Heart right ventricle (tissue), 16 donors: ENCODE results near the gene CACNA1C. TPM values are rescaled to one million over a fixed set of nuclear protein-coding genes. Genes with fewer than 3 reads are reported as not detected.
A peak's percentile ranks its signal among the peaks of the same experiment; 100 is the strongest.

ENCODE experiments used
- ATAC-seq, 8 donors: fragments of 200-7000 bp; cut with Tn5 transposase; one replicate each; pipeline ENCODE4 v1.9.1; 2020; ENCODE audit warnings: mild to moderate bottlenecking in 8 of 8, moderate library complexity in 8 of 8, moderate number of reproducible peaks in 1 of 8
- DNase-seq, 2 donors: peaks; one replicate each; pipeline ENCODE4 v3.0.0-alpha.2; 2020
- H3K27ac ChIP-seq, 10 donors: fragments of 200-600 bp; sonication (generic) in 2 of 10; one replicate each; pipeline versions ENCODE4 v1.5.0 to v1.8.0; 2020 to 2022; ENCODE audit warnings: mild to moderate bottlenecking in 3 of 10
- H3K27me3 ChIP-seq, 7 donors: fragments of 200-600 bp; one replicate each; pipeline ENCODE4 v1.8.0; 2021 to 2022; ENCODE audit warnings: mild to moderate bottlenecking in 2 of 7
- H3K36me3 ChIP-seq, 9 donors: fragments of 200-600 bp; sonication (generic) in 1 of 9; one replicate each; pipeline versions ENCODE4 v1.5.0 to v1.8.0; 2020 to 2022; ENCODE audit warnings: mild to moderate bottlenecking in 2 of 9
- H3K4me1 ChIP-seq, 9 donors: fragments of 200-600 bp; sonication (generic) in 1 of 9; one replicate each; pipeline versions ENCODE4 v1.5.0 to v1.8.0; 2020 to 2022; ENCODE audit warnings: mild to moderate bottlenecking in 4 of 9
- H3K4me3 ChIP-seq, 10 donors: fragments of 200-600 bp; sonication (generic) in 2 of 10; one replicate each; pipeline versions ENCODE4 v1.5.0 to v1.8.0; 2020 to 2022; ENCODE audit warnings: mild to moderate bottlenecking in 7 of 10, moderate library complexity in 2 of 10
- H3K9me3 ChIP-seq, 11 donors: fragments of 200-600 bp in 10 of 11; sonication (generic) in 2 of 11; one replicate each; pipeline versions ENCODE4 v1.5.0 to v1.8.0; 2013 to 2022; ENCODE audit warnings: mild to moderate bottlenecking in 2 of 11, control low read depth in 1 of 11, moderate library complexity in 1 of 11
- CTCF ChIP-seq, 9 donors: fragments of 200-600 bp; sonication (generic) in 2 of 9; IDR thresholded peaks; one replicate each; pipeline versions ENCODE4 v1.5.0 to v1.8.0; 2021 to 2022; ENCODE audit warnings: antibody characterized with exemption in 9 of 9, mild to moderate bottlenecking in 5 of 9, moderate library complexity in 1 of 9
- WGBS, 2 donors: extraction: QIAGEN DNeasy Blood & Tissue Kit; methylation state at CpG; one replicate each; pipeline ENCODE4 v1.1.7; 2013; ENCODE audit warnings: inconsistent platforms in 1 of 2; 5-methylcytosine and 5-hydroxymethylcytosine counted together
- intact Hi-C, 10 donors: fragments of 100-400 bp; cut with DNase I; formaldehyde crosslinking; loops; one replicate each; pipeline versions ENCODE4 v1.11.1 to v1.14.2; 2022
- polyA plus RNA-seq, 2 donors: library from polyadenylated mRNA; stranded (reverse); fragments of 200-250 nt; gene quantifications; one replicate each; pipeline ENCODE4 v1.2.3, GENCODE V29; 2013
- total RNA-seq, 10 donors: library from RNA; stranded (reverse); fragmentation: NEBNext Ultra II Directional in 3 of 10; extraction: Animal tissue kit (Norgen Biotek cat#: 25700) in 3 of 10; gene quantifications; one replicate each; pipeline versions ENCODE4 v1.2.1 to v1.2.4, GENCODE V29; 2021 to 2023
- donor health status: Arrhythmogenic right ventricular cardiomyopathy.
- donor health status: ischemic (EF 13 %, LVEDD 7.1; RV severe dilation, severe dysfunction).
- donor health status: healthy with polysubstance abuse.
- donor health status: DM: no; HTN: yes; CAD: no.
- donor health status: DM: no; HTN: no; CAD: no.
- donor health status: ischemic (EF 25% LVEDD 6.9; RV normal size, moderate dysfunction).
- donor health status: ischemic (EF 25% LVEDD 5.7; RV mildly dilated, moderate dysfunction).
- donor health status: healthy.
- donor health status: DM: yes; HTN: yes; CAD: no.
- donor health status: Ischemic cardiomyopathy.
- donor health status: ischemic (EF 35%, LVEDD 5.7; RV mildly dilated, moderate dysfunction).
- donor health status: nonischemic (EF 11% LVEDD 7.7; RV severe dilation, severe dysfunction).
- donor health status: DM: yes; HTN: yes; CAD: no.
- donor health status: PGD.
- donor health status: ischemic (EF 29% LVEDD 5.4; RV normal size, mild dysfunction).
- donor health status: nonischemic (EF 23%, LVEDD 6.1; RV moderate dilation, normal function).

Gene CACNA1C
- total and polyA plus RNA-seq, 12 donors = 19.1 to 222 (median 183) TPM

- H3K27ac ChIP-seq = peak overlapping the region in 7 of 10 donors; percentile 54 to 93 (median 83)
- intact Hi-C loops = no loop called here
Observed at GRCh38 chr12:2236506-2237294, 183.9 kb downstream of the CACNA1C start.

GRCh38 chr12:2238111-2238510 is 185.3 kb downstream of the CACNA1C start:
- H3K4me1 ChIP-seq = peaks cover 19 to 98% (median 65%) of the 10 kb centered on the region in 9 donors
- ATAC-seq (peak in 7 of 8 donors; percentile 7 to 61 (median 27)), DNase-seq (no peak)
- WGBS, 2 donors = 23 to 42% methylated on average over 4 of the region's 4 CpGs
- H3K27ac ChIP-seq = peak overlapping the region; percentile 33 to 93 (median 83)
- no peaks in the 10 kb centered on the region for H3K9me3 ChIP-seq
- no peaks in the 10 kb centered on the region for H3K27me3 ChIP-seq
- no peaks in the 10 kb centered on the region for H3K36me3 ChIP-seq
- intact Hi-C loops = no loop called here
- no peak for TF ChIP-seq CTCF (IDR thresholded peaks at IDR 0.05)
- no peak overlapping the region for H3K4me3 ChIP-seq

More at GRCh38 chr12:2236506-2237294, 183.9 kb downstream of the CACNA1C start:
- no peak for TF ChIP-seq CTCF (IDR thresholded peaks at IDR 0.05)
- H3K27me3 ChIP-seq = no peaks in the 10 kb centered on the region
- no peak for ATAC-seq
- H3K4me1 ChIP-seq = peaks cover 19 to 98% (median 70%) of the 10 kb centered on the region in 9 donors
- DNase-seq = no peak
- H3K9me3 ChIP-seq = no peaks in the 10 kb centered on the region
- 68 to 80% methylated on average over 5 of the region's 5 CpGs for WGBS, 2 donors
- H3K36me3 ChIP-seq = no peaks in the 10 kb centered on the region
- H3K4me3 ChIP-seq = no peak overlapping the region

GRCh38 chr12:2239381-2239871 is 186.6 kb downstream of the CACNA1C start:
- H3K27ac ChIP-seq = peak overlapping the region; percentile 33 to 93 (median 83)
- intact Hi-C loops = no loop called here
- no peaks in the 10 kb centered on the region for H3K36me3 ChIP-seq
- no peaks in the 10 kb centered on the region for H3K27me3 ChIP-seq
- H3K9me3 ChIP-seq = no peaks in the 10 kb centered on the region
- peaks cover 24 to 98% (median 65%) of the 10 kb centered on the region in 9 donors for H3K4me1 ChIP-seq
- peak overlapping the region in 5 of 10 donors; percentile 2 to 15 (median 10) for H3K4me3 ChIP-seq
- ATAC-seq (peak; percentile 61 to 81 (median 75)), DNase-seq (peak; percentile 70 to 79)
- 19 to 27% methylated on average over 15 to 17 of the region's 17 CpGs for WGBS, 2 donors
- TF ChIP-seq CTCF (IDR thresholded peaks at IDR 0.05) = no peak

GRCh38 chr12:2240390-2240789 is 187.6 kb downstream of the CACNA1C start:
- no peak for TF ChIP-seq CTCF (IDR thresholded peaks at IDR 0.05)
- no peak overlapping the region for H3K4me3 ChIP-seq
- no peak for DNase-seq
- no peaks in the 10 kb centered on the region for H3K36me3 ChIP-seq
- ATAC-seq = peak in 5 of 8 donors; percentile 22 to 63 (median 32)
- 83 to 90% methylated on average over 6 of the region's 6 CpGs for WGBS, 2 donors
- H3K4me1 ChIP-seq = peaks cover 28 to 98% (median 64%) of the 10 kb centered on the region in 9 donors
- intact Hi-C loops = loop anchor here in 1 of 10 donors (5.0 kb wide), 1 partner anchor 42 kb away; no protein-coding TSS in a partner anchor
- no peaks in the 10 kb centered on the region for H3K9me3 ChIP-seq
- peak overlapping the region; percentile 33 to 93 (median 83) for H3K27ac ChIP-seq
- no peaks in the 10 kb centered on the region for H3K27me3 ChIP-seq
